ENCODE data around the gene SARS1.
"Not testable (repeated sequence)": the region's sequence is repeated elsewhere in the genome, so short reads cannot be mapped to it uniquely, and the experiment has no call there.

Gene SARS1, protein sequence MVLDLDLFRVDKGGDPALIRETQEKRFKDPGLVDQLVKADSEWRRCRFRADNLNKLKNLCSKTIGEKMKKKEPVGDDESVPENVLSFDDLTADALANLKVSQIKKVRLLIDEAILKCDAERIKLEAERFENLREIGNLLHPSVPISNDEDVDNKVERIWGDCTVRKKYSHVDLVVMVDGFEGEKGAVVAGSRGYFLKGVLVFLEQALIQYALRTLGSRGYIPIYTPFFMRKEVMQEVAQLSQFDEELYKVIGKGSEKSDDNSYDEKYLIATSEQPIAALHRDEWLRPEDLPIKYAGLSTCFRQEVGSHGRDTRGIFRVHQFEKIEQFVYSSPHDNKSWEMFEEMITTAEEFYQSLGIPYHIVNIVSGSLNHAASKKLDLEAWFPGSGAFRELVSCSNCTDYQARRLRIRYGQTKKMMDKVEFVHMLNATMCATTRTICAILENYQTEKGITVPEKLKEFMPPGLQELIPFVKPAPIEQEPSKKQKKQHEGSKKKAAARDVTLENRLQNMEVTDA

GRCh38 chr1:109213824-109214693, at the start of gene SARS1:
Gene SARS1, plus strand, starts transcription at chr1:109213918. Its CDS starts 75 bp downstream, at chr1:109213993.
- peaks cover 35% of the 10 kb centered on the region for H3K36me3 Mint-ChIP-seq (ENCODE audit: low read depth)
- peak within 1 kb of the TSS; percentile 92 for H3K27ac Mint-ChIP-seq
- H3K4me3 Mint-ChIP-seq = peak within 1 kb of the TSS; percentile 99
- peak; percentile 90 for DNase-seq (ENCODE audit: low spot score)
- H3K4me1 Mint-ChIP-seq (ENCODE audit: low read depth) = peaks cover 31% of the 10 kb centered on the region
- peaks cover 3% of the 10 kb centered on the region for H3K9me3 Mint-ChIP-seq
- peaks cover 3% of the 10 kb centered on the region for H3K27me3 Mint-ChIP-seq (ENCODE audit: low read depth)

- Mint-ChIP-seq H3K9me3 (no peaks in the 10 kb centered on the region), H3K4me1 (ENCODE audit: low read depth) (peaks cover 21% of the 10 kb centered on the region), H3K4me3 (no peak overlapping the region), H3K27ac (no peak overlapping the region), H3K36me3 (ENCODE audit: low read depth) (no peaks in the 10 kb centered on the region), H3K27me3 (ENCODE audit: low read depth) (peaks cover 12% of the 10 kb centered on the region)
- no peak for DNase-seq (ENCODE audit: low spot score)
Measured at GRCh38 chr1:109164538-109164937, 49.2 kb upstream of the SARS1 start.

DNA sequence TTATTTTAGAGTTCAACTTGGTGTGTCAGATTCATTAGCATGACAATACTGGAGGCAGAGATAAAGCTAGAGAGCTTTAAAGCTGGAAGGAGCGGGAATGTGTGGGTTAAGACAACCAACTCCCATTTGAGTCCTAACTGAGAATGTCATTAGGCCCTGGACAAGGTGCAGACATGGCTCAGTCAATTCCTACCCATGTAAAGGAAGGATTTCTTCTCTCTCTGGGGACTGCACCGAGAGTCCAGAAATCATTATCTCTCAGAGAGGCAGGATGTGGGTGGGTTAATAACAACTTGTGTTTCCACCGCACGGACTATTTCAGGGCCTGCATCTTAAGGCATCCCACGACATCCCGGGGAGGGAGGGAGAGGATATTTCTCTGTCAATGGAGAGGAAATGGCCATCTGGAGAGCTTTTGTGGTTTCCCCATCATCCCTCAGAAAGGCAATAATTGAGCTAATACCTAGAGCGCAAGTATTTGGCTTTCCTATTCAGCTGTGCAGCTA, 46.7 kb upstream of the SARS1 start:
- no peaks in the 10 kb centered on the region for H3K36me3 Mint-ChIP-seq (ENCODE audit: low read depth)
- H3K27ac Mint-ChIP-seq = no peak overlapping the region
- peaks cover 3% of the 10 kb centered on the region for H3K27me3 Mint-ChIP-seq (ENCODE audit: low read depth)
- peaks cover 14% of the 10 kb centered on the region for H3K4me1 Mint-ChIP-seq (ENCODE audit: low read depth)
- DNase-seq (ENCODE audit: low spot score) = no peak
- H3K9me3 Mint-ChIP-seq = no peaks in the 10 kb centered on the region
- H3K4me3 Mint-ChIP-seq = no peak overlapping the region

DNA sequence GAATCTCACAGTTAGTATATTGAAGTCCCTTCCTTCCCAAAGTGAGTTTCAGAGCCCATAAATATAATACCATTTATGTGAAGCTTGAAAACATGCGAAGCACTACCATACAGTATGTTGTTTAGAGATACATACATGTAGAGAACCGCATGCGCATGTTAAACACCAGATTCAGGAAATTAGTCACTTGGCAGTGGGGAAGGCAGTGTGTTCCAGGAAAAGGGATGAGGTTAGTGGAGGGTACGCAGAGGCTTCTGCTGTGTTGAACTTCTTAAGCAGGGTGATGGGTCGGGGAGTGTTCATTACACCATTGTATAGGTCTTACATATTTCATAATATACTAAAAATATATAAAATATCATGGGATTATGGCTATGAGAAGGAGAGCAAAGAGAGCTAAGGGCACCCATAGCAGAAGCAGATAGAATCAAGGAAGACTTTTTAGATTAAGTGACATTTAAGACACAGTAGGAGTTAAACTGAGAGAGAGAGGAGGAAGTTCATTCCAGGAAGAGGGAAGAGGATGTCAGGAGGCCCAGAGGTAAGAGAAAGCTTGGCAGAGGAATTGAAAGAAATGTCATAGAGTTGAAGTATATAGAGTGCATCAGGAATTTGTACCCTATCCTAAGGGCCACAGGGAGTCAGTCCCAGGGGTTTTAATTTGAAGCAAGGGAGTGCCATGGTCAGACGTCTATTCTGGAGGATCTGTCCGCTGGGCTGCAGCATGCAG, 43.5 kb upstream of the SARS1 start:
- Mint-ChIP-seq H3K4me3 (no peak overlapping the region), H3K36me3 (ENCODE audit: low read depth) (no peaks in the 10 kb centered on the region), H3K27me3 (ENCODE audit: low read depth) (no peaks in the 10 kb centered on the region), H3K9me3 (no peaks in the 10 kb centered on the region), H3K27ac (no peak overlapping the region), H3K4me1 (ENCODE audit: low read depth) (no peaks in the 10 kb centered on the region)
- no peak for DNase-seq (ENCODE audit: low spot score)

GRCh38 chr1:109171646-109172045, 42.1 kb upstream of the SARS1 start:
- H3K4me3 Mint-ChIP-seq = no peak overlapping the region
- H3K36me3 Mint-ChIP-seq (ENCODE audit: low read depth) = no peaks in the 10 kb centered on the region
- H3K27ac Mint-ChIP-seq = no peak overlapping the region
- H3K9me3 Mint-ChIP-seq = no peaks in the 10 kb centered on the region
- H3K4me1 Mint-ChIP-seq (ENCODE audit: low read depth) = no peaks in the 10 kb centered on the region
- no peak for DNase-seq (ENCODE audit: low spot score)
- H3K27me3 Mint-ChIP-seq (ENCODE audit: low read depth) = no peaks in the 10 kb centered on the region

- not testable (repeated sequence) for H3K27ac Mint-ChIP-seq; H3K36me3 Mint-ChIP-seq (ENCODE audit: low read depth); H3K4me1 Mint-ChIP-seq (ENCODE audit: low read depth); H3K4me3 Mint-ChIP-seq; H3K9me3 Mint-ChIP-seq; H3K27me3 Mint-ChIP-seq (ENCODE audit: low read depth); DNase-seq (ENCODE audit: low spot score)
Measured at GRCh38 chr1:109176349-109176748, 37.4 kb upstream of the SARS1 start.

- H3K27ac Mint-ChIP-seq; H3K4me3 Mint-ChIP-seq; H3K4me1 Mint-ChIP-seq (ENCODE audit: low read depth); H3K9me3 Mint-ChIP-seq; DNase-seq (ENCODE audit: low spot score); H3K36me3 Mint-ChIP-seq (ENCODE audit: low read depth); H3K27me3 Mint-ChIP-seq (ENCODE audit: low read depth): not testable (repeated sequence)
Measured at GRCh38 chr1:109180715-109181084, 33.0 kb upstream of the SARS1 start.

GRCh38 chr1:109181085-109181806, 32.5 kb upstream of the SARS1 start:
- H3K4me3 Mint-ChIP-seq = no peak overlapping the region
- H3K27ac Mint-ChIP-seq = no peak overlapping the region
- H3K4me1 Mint-ChIP-seq (ENCODE audit: low read depth) = no peaks in the 10 kb centered on the region
- no peaks in the 10 kb centered on the region for H3K27me3 Mint-ChIP-seq (ENCODE audit: low read depth)
- no peaks in the 10 kb centered on the region for H3K36me3 Mint-ChIP-seq (ENCODE audit: low read depth)
- no peaks in the 10 kb centered on the region for H3K9me3 Mint-ChIP-seq
- no peak for DNase-seq (ENCODE audit: low spot score)

- Mint-ChIP-seq H3K27ac (no peak overlapping the region), H3K4me1 (ENCODE audit: low read depth) (no peaks in the 10 kb centered on the region), H3K27me3 (ENCODE audit: low read depth) (no peaks in the 10 kb centered on the region), H3K9me3 (no peaks in the 10 kb centered on the region), H3K36me3 (ENCODE audit: low read depth) (no peaks in the 10 kb centered on the region), H3K4me3 (no peak overlapping the region)
- no peak for DNase-seq (ENCODE audit: low spot score)
Measured at GRCh38 chr1:109181807-109182163, 31.9 kb upstream of the SARS1 start.

DNA sequence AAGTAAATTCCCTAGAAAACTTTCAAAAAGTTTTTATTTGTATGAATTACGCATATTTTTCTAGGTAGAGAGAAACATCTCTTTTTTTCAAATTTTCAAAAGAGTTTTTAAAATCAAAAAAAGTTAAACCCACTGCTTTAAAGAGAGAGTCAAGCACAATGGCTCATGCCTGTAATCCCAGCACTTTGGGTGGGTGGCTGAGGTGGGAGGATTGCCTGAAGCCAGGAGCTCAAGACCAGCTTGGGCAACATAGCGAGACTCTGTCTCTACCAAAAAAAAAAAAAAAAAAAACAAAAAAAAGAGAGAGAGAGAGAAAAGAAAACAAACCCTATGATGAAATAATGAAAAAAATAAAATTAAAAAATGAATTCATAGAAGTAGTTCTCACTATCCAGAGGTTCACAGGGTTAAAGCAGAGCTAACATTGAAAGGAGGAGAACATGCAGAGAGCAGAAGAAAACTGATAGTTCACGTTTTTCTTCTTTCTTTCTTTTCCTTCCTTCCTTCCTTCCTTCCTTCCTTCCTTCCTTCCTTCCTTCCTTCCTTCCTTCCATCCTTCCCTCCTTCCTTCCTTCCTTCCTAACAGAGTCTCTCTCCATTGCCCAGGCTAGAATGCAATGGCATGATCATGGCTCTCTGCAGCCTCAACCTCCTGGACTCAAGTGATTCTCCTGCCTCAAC, 30.5 kb upstream of the SARS1 start:
- Mint-ChIP-seq H3K4me1 (ENCODE audit: low read depth) (no peaks in the 10 kb centered on the region), H3K27ac (no peak overlapping the region), H3K27me3 (ENCODE audit: low read depth) (no peaks in the 10 kb centered on the region), H3K36me3 (ENCODE audit: low read depth) (no peaks in the 10 kb centered on the region), H3K4me3 (no peak overlapping the region), H3K9me3 (no peaks in the 10 kb centered on the region)
- DNase-seq (ENCODE audit: low spot score) = no peak

- Mint-ChIP-seq H3K4me1 (ENCODE audit: low read depth) (no peaks in the 10 kb centered on the region), H3K27me3 (ENCODE audit: low read depth) (no peaks in the 10 kb centered on the region), H3K9me3 (no peaks in the 10 kb centered on the region), H3K36me3 (ENCODE audit: low read depth) (no peaks in the 10 kb centered on the region), H3K4me3 (no peak overlapping the region), H3K27ac (no peak overlapping the region)
- no peak for DNase-seq (ENCODE audit: low spot score)
Measured at GRCh38 chr1:109184687-109185086, 29.0 kb upstream of the SARS1 start.

GRCh38 chr1:109185357-109185756, 28.4 kb upstream of the SARS1 start:
- Mint-ChIP-seq H3K27ac (no peak overlapping the region), H3K36me3 (ENCODE audit: low read depth) (no peaks in the 10 kb centered on the region), H3K4me1 (ENCODE audit: low read depth) (no peaks in the 10 kb centered on the region), H3K27me3 (ENCODE audit: low read depth) (no peaks in the 10 kb centered on the region), H3K4me3 (no peak overlapping the region), H3K9me3 (no peaks in the 10 kb centered on the region)
- DNase-seq (ENCODE audit: low spot score) = no peak
